Activated CD4-positive, alpha-beta T cell treated with anti-CD3 and anti-CD28 coated beads for 48 hours (primary cell): ENCODE measurements around the gene CDH13.

Experiments
- DNase-seq: peaks from one replicate; pipeline ENCODE4 v3.0.0-alpha.2; 2020

The CDH13 gene

DNA sequence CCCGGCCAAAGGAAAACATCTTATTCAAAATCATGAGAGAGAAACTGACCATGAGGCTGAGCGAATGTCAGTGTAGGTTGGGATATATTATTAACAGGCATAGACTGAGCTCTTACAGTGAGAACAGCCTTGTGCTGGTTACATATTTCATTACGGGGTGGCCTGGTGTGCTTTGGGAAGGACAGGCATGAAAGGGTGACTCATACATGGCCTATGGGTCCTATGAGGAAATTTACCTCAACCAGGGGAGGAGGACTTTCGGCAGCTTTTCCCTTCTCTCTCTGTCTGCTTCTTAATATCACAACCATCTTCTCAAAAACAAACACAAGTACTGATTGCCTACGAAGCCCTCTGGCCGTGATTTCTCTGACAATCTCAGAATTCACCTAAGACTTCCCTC, 579.1 kb downstream of the CDH13 start:
- DNase-seq, result no peak

GRCh38 chr16:83206426-83206825, 579.7 kb downstream of the CDH13 start:
- no peak for DNase-seq

GRCh38 chr16:83211711-83212110, 584.9 kb downstream of the CDH13 start:
- no peak for DNase-seq

DNA sequence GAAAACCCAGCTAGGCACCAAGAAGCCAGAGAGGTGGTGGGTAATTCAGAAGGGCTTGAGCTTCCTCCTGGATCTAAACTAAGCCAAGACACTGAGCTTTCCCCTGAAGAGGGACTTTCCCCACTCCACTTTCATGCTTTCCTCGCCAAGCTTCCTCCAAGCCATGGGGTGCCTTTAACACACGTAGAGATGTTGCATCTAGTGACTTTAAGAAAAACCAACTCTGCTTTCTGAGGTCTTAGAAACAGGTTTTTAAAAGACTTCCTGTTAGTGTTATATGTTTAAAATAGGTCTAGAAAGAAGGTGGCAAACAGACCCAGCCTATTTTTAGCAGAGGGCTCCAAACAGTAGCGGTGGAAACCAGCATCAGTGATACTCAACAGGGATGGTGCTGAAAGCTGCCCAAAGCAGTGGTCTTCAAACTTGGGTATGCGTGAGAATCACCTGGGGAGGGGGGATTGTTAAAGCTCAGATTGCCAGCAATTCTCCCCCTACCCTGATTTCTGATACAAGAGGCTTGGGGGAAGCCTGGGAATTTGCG, 585.6 kb downstream of the CDH13 start:
- no peak for DNase-seq

- no peak for DNase-seq
Measured at GRCh38 chr16:83214671-83215070, 587.9 kb downstream of the CDH13 start.

DNA sequence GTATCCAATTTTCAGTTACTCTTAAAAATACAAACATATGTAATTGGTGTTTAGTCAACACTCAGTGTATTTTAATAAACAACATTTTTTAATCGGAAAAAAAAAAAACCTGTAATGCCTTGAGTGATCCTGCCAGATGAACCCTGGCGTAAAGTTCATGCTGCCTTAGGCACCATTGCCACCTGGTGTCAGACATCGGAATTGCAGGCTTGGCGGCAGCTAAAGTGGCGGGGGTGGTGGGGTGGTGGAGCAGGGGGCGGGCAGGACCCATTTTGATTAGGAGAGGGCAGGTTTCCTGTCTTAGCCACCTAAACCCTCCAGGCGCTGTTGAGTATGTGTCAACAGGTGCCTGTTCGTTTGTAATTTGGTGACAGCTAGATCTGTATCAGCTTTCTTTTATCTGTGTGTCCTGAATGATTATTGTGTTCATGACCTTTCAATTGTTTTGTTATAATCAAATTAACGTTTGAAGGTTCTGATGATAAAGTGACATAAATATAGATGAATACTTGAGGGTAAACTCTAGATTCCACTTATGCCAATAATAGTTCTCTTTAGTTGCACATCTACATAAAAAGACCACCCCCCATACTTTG, 588.7 kb downstream of the CDH13 start:
- DNase-seq, result peak; percentile 66

GRCh38 chr16:83219285-83219684, 592.5 kb downstream of the CDH13 start:
- no peak for DNase-seq

- DNase-seq, result no peak
Measured at GRCh38 chr16:83220066-83220465, 593.3 kb downstream of the CDH13 start.

- DNase-seq, result no peak
Measured at GRCh38 chr16:83224642-83225041, 597.9 kb downstream of the CDH13 start.

DNA sequence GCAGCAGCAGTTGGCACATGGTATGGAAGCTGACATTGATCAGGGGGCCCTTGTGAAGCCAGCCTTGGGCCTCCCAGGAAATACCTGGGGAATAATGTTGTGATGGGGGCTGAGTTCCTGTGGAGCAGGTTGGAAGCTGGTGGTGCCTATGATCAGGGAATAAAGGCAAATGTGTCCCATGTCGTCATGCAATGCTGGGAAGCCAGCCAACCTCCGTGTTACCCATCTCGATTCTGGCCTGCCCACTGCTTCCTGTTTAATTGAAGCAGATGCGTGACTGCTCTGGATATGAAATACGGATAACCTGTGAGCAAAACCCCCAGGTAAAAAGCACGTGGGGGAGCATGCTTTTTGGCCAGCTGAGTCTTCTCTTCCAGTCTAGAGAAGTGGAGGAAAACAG, 600.6 kb downstream of the CDH13 start:
- no peak for DNase-seq

GRCh38 chr16:83231729-83232128, 605.0 kb downstream of the CDH13 start:
- DNase-seq, result no peak

- DNase-seq, result no peak
Measured at GRCh38 chr16:83233153-83233552, 606.4 kb downstream of the CDH13 start.

DNA sequence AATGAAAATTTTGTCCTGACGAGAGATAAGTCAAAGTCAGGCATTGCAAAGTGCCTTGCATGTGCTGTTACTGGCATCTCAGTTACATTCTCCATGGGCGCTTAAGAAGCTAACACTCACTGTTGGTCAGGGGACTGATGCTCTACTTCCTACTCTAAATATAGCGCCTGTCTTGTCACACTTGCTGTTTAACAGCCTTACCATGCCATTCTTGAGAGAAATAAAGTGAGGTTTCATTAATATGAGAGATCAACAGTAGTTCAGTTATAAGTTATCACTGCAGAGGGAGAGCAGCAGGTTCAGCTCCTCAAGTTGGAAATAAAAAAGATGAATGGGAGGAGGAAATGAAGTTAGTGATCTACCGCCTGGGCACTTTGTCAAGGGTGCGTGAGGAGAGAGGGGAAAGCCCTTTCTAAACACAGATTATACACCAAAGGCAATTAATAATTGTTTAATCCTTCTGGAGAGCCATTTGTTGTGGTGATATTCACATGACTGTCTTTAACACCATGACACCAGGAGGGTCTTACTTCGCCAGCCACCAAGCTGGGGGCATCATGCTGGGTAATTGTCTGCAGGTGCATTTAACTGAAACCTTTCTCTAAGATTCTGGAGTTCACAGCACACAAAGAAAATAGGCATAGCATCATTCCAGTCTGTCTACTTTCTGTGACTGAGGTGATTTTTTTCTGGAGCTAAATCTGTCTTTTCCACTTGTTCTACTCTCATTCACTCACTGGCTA, 612.4 kb downstream of the CDH13 start:
- DNase-seq, result no peak

- DNase-seq, result no peak
Measured at GRCh38 chr16:83244057-83244456, 617.3 kb downstream of the CDH13 start.

GRCh38 chr16:83245061-83245460, 618.3 kb downstream of the CDH13 start:
- no peak for DNase-seq

DNA sequence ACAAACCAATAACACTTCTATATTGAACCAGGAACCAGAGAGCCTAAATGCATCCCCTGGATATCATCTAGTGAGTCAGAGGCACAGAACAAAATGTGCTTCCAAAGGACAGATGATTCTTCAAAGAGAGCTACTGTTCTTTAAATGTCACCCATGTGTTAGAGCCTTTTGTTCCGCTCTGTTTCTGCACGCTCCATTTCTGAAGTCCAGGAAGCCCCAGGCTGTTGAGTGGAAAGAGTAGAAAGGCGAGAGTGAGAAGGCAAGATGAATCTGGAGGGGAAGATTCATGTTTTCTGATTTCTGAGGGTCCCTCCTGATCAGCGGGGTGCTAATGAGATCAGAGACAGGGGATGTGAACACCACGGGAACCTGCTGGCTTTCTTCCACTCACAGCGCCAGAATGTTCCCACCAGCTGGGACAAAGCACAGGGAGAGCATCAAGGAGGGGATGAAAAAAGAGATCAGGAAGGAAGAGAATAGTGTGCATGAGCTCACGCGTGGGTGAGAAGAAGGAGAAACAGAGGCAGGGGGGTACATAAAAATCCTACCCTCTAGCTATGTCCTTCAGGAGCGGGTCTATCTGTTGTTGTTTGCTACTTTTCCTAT, 621.1 kb downstream of the CDH13 start:
- no peak for DNase-seq

GRCh38 chr16:83248735-83249463, 622.1 kb downstream of the CDH13 start:
- DNase-seq, result no peak

GRCh38 chr16:83253521-83253920, 626.8 kb downstream of the CDH13 start:
- no peak for DNase-seq

DNA sequence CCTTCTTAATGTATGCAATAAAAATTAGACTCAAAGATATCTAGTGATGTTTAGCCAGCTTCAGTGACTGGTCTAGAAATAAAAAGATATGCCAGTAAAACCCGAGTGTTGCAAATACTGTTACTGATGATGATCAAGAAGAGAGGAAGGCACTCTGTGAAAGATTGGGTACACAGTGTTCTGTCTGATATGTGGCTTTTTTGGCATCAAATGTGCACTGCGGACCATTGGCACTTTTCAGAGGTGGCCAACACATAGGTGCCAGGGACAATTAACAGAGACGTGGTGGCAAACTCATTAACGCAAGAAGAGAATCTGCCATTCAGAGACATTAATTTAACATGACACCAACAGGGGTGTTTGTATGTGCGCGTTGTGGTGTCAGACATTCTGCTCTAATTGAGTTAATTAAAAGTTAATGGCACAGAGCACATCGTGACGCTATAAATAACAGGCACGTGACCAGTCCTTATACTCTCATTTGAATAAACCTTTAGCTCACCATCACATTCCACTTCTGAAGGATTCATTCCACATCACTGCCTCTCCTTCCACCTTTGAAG, 631.7 kb downstream of the CDH13 start:
- no peak for DNase-seq

GRCh38 chr16:83266848-83267553, 640.2 kb downstream of the CDH13 start:
- no peak for DNase-seq

DNA sequence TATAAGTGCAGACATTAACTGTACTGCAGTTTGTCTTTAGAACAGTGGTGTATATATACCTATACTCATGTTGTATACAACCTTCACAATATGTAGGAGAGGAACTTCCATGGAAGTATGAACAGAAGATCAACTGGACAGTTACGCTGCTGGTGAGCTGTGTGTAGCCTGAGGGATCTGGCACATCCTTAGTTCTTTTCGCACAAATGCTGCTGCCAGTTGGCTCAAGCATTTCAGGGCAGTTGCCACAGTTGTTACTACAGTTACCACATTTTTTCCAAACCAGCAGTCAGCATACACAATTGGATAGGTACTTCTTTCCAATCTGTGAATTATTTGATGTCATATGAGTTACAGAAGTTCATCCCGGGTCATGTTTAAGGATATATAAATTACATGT, 641.4 kb downstream of the CDH13 start:
- no peak for DNase-seq

- DNase-seq, result no peak
Measured at GRCh38 chr16:83269048-83269447, 642.3 kb downstream of the CDH13 start.
